Activated CD4-positive, alpha-beta T cell treated with anti-CD3 and anti-CD28 coated beads, Interleukin-2, amount 10 ng/mL, durations not matched to agents 7 days and 5 days (primary cell): Measurements from ENCODE around the gene SNRPD1. TPM values are rescaled to one million over a fixed set of nuclear protein-coding genes. Genes with fewer than 3 reads are reported as not detected.
"Not testable (repeated sequence)": the region's sequence is repeated elsewhere in the genome, so short reads cannot be mapped to it uniquely, and the experiment has no call there.

Source experiments
- CTCF ChIA-PET: fragments of 350-600 bp; sonication (Branson Sonifier 250); formaldehyde crosslinking; loops from one replicate; lab custom pipeline; 2021; ENCODE audit warnings: antibody characterized with exemption; lab: Charles Lee
- POLR2A ChIA-PET: fragments of 350-600 bp; sonication (Branson Sonifier 250); formaldehyde crosslinking; loops from one replicate; lab custom pipeline; 2021; ENCODE audit warnings: antibody characterized with exemption; lab: Charles Lee
- DNase-seq: peaks from one replicate; pipeline ENCODE4 v3.0.0-alpha.2; 2020
- H3K27ac Mint-ChIP-seq: one replicate; pipeline ENCODE4 v1.8.0; 2021; ENCODE audit warnings: mild to moderate bottlenecking, moderate library complexity, mixed read lengths
- H3K27me3 Mint-ChIP-seq: one replicate; pipeline ENCODE4 v1.8.0; 2021; ENCODE audit warnings: mixed read lengths
- H3K36me3 Mint-ChIP-seq: one replicate; pipeline ENCODE4 v1.8.0; 2021; ENCODE audit warnings: low read depth, mixed read lengths
- H3K4me1 Mint-ChIP-seq: one replicate; pipeline ENCODE4 v1.8.0; 2021; ENCODE audit warnings: mixed read lengths
- H3K4me3 Mint-ChIP-seq: one replicate; pipeline ENCODE4 v1.8.0; 2021; ENCODE audit warnings: mild to moderate bottlenecking, moderate library complexity, mixed read lengths
- H3K9me3 Mint-ChIP-seq: one replicate; pipeline ENCODE4 v1.8.0; 2021; ENCODE audit warnings: mixed read lengths
- total RNA-seq, 2 experiments: library from RNA; stranded (reverse); gene quantifications; one replicate each; pipeline ENCODE4 v1.2.3, GENCODE V29; 2021

SNRPD1 gene
- total RNA-seq, 2 experiments from 2014 or later, result 69.7 to 101 TPM

DNA sequence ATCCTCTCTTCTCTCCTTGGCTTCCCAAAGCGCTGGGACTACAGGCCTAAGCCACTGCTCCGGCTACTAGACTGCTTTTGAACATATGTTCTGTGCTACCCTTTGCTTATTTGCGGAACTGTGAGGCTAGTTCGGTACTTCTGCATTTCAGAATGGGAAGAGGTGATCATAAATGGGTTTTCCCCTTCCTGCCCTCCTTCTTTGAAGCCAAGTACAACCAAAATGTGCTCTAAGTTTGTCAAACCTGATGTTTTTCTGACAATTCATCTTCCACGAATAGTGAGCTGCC is 9.9 kb upstream of the SNRPD1 start:
- H3K36me3 Mint-ChIP-seq, result no peaks in the 10 kb centered on the region
- H3K4me3 Mint-ChIP-seq, result peak overlapping the region; percentile 10
- POLR2A ChIA-PET, result no interaction called here
- H3K9me3 Mint-ChIP-seq, result no peaks in the 10 kb centered on the region
- DNase-seq, result no peak
- H3K4me1 Mint-ChIP-seq, result peaks cover 26% of the 10 kb centered on the region
- CTCF ChIA-PET, result interaction anchor here (8.9 kb wide), 1 partner anchor 9 kb away, joined by 139 read pairs; the partner anchor contains the start of gene SNRPD1
- H3K27ac Mint-ChIP-seq, result peak overlapping the region; percentile 62
- peaks cover 4% of the 10 kb centered on the region for H3K27me3 Mint-ChIP-seq

- POLR2A ChIA-PET, result no interaction called here
- Mint-ChIP-seq H3K9me3 (no peaks in the 10 kb centered on the region), H3K4me1 (peaks cover 12% of the 10 kb centered on the region), H3K36me3 (no peaks in the 10 kb centered on the region), H3K4me3 (no peak overlapping the region), H3K27ac (no peak overlapping the region), H3K27me3 (peaks cover 4% of the 10 kb centered on the region)
- CTCF ChIA-PET, result interaction anchor here (8.9 kb wide), 1 partner anchor 7 kb away, joined by 139 read pairs; the partner anchor contains the start of gene SNRPD1
- DNase-seq, result no peak
Observed at GRCh38 chr18:21604671-21605070, 7.4 kb upstream of the SNRPD1 start.

DNA sequence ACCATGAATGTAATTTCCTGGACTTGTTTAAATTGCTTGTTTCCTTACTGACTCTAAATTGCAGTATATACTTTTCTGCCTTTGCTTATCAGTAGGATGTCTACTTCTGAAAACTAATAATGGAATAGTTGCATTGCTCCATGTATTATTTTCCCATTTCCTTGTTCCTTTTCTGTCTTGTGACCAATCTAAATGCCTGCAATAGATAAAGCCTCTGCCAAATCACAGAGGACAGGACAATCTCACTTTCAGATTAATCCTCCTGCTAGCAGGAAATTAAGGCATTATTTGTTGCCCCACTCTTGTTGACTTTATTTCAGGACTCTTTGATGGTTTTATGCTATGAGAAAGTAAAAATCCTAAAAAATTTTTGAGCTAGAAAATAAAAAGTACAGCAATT is 6.9 kb upstream of the SNRPD1 start:
- H3K9me3 Mint-ChIP-seq, result no peaks in the 10 kb centered on the region
- peaks cover 4% of the 10 kb centered on the region for H3K27me3 Mint-ChIP-seq
- H3K27ac Mint-ChIP-seq, result no peak overlapping the region
- ChIA-PET POLR2A (no interaction called here), CTCF (no interaction called here)
- H3K4me3 Mint-ChIP-seq, result no peak overlapping the region
- no peaks in the 10 kb centered on the region for H3K36me3 Mint-ChIP-seq
- H3K4me1 Mint-ChIP-seq, result peaks cover 12% of the 10 kb centered on the region
- DNase-seq, result no peak

DNA sequence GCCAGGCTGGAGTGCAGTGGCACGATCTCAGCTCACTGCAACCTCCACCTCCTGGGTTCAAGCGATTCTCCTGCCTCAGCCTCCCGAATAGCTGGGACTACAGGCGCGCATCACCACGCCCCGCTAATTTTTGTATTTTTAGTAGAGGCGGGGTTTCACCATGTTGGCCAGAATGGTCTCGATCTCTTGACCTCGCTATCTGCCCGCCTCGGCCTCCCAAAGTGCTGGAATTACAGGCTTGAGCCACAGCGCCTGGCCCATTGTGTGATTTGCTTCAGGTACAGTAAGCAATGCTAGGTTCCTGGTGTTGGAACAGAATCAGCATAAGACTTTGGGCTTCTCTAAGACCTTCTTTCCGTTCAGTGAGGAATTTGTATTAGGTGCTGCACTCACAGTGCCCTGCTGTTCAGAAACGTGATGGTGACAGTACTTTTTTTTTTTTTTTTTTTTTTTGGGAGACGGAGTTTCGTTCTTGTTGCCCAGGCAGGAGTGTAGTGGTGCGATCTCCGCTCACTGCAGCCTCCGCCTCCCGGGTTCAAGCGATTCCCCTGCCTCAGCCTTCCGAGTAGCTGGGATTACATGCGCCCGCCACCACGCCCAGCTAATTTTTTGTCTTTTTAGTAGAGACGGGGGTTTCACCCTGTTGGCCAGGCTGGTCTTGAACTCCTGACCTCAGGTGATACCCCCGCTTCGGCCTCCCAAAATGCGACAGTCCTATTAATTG is 551 bp upstream of the SNRPD1 start:
- Mint-ChIP-seq H3K36me3 (peaks cover 29% of the 10 kb centered on the region), H3K4me1 (peaks cover 29% of the 10 kb centered on the region), H3K4me3 (peak overlapping the region; percentile 98), H3K27ac (peak overlapping the region; percentile 100)
- POLR2A ChIA-PET, result interaction anchor here (1.9 kb wide), 1 partner anchor 11 kb away, joined by 12 read pairs; the partner anchor contains the start of gene ESCO1
- DNase-seq, H3K27me3 Mint-ChIP-seq, H3K9me3 Mint-ChIP-seq: not testable (repeated sequence)
- CTCF ChIA-PET, result interaction anchor here (0.6 to 7.4 kb wide), 7 partner anchors 10 to 69 kb away, joined by 3 to 139 read pairs (median 6); partner anchors contain the start of gene ESCO1

- peaks cover 44% of the 10 kb centered on the region for H3K36me3 Mint-ChIP-seq
- H3K9me3 Mint-ChIP-seq, H3K27ac Mint-ChIP-seq, H3K4me3 Mint-ChIP-seq, POLR2A ChIA-PET, DNase-seq, H3K27me3 Mint-ChIP-seq: not testable (repeated sequence)
- peaks cover 27% of the 10 kb centered on the region for H3K4me1 Mint-ChIP-seq
- CTCF ChIA-PET, result interaction anchor here (1.4 kb wide), 1 partner anchor 9 kb away, joined by 7 read pairs; the partner anchor contains the start of gene SNRPD1
Observed at GRCh38 chr18:21621640-21622039, 9.5 kb downstream of the SNRPD1 start.

DNA sequence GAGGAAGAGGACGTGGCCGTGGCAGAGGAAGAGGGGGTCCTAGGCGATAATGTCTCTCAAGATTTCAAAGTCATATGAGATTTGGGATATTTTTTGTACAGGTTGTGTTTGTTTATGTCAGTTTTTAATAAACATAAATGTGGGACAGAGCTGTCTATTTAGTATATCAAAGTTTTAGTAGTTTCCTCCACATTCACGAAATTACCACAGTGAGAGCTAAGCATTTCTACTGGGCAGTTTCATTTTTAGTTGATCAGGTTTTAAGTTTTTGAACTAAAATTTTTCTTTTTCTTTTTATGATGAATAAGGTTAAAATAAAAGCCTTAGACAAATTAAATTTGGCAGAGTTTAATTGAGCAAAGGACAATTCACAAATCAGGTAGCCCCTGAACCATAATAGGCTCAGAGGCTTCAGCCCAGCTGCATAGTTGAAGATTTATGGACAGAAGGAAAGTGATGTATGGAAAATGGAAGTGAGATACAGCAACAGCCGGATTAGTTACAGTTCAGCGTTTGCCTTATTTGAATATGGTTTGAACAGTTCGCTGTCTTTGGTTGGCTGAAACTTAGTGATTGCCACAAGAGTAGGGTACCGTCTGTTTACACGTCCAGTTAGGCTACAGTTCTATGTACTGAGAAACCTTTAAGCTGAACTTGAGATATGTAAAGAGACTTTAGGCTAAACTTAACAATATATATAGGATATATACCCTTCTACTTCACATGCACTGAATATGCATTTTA is 17.1 kb downstream of the SNRPD1 start:
- no peak overlapping the region for H3K4me3 Mint-ChIP-seq
- CTCF ChIA-PET, result interaction anchor here (0.7 to 3.5 kb wide), 4 partner anchors 11 to 29 kb away, joined by 4 to 9 read pairs (median 5); partner anchors contain the start of gene ESCO1
- POLR2A ChIA-PET, result interaction anchor here (0.6 kb wide), 1 partner anchor 157 kb away, joined by 6 read pairs; no protein-coding TSS in a partner anchor
- no peak for DNase-seq
- H3K4me1 Mint-ChIP-seq, result peaks cover 26% of the 10 kb centered on the region
- peak overlapping the region; percentile 70 for H3K27ac Mint-ChIP-seq
- no peaks in the 10 kb centered on the region for H3K27me3 Mint-ChIP-seq
- peaks cover 36% of the 10 kb centered on the region for H3K36me3 Mint-ChIP-seq
- no peaks in the 10 kb centered on the region for H3K9me3 Mint-ChIP-seq

DNA sequence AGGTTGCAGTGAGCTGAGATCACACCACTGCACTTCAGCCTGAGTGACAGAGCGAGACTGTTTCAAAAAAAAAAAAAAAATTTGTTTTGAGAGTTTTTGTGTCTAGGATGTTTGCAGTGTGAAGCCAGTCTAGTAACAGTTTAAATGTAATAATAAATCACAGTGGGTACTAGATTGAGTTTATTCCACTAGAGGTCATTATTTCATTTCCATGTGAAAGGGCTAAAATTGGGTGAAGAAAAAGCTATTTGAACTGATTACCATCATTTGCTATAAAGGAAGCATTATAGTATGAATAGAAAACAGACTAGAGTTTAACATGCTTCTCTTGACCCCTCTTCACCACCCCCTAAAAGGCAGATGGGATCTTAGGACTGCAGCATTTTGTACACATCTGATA is 20.3 kb downstream of the SNRPD1 start:
- peaks cover 21% of the 10 kb centered on the region for H3K4me1 Mint-ChIP-seq
- CTCF ChIA-PET, result interaction anchor here (0.6 to 1.9 kb wide), 5 partner anchors 10 to 32 kb away, joined by 3 to 6 read pairs (median 4); partner anchors contain the start of gene ESCO1
- no peak overlapping the region for H3K4me3 Mint-ChIP-seq
- DNase-seq, result no peak
- POLR2A ChIA-PET, result no interaction called here
- peaks cover 30% of the 10 kb centered on the region for H3K36me3 Mint-ChIP-seq
- H3K27me3 Mint-ChIP-seq, result no peaks in the 10 kb centered on the region
- no peaks in the 10 kb centered on the region for H3K9me3 Mint-ChIP-seq
- H3K27ac Mint-ChIP-seq, result no peak overlapping the region

GRCh38 chr18:21634588-21635199 is 22.6 kb downstream of the SNRPD1 start:
- ChIA-PET POLR2A (no interaction called here), CTCF (no interaction called here)
- DNase-seq, result no peak
- no peak overlapping the region for H3K27ac Mint-ChIP-seq
- no peaks in the 10 kb centered on the region for H3K27me3 Mint-ChIP-seq
- peaks cover 19% of the 10 kb centered on the region for H3K36me3 Mint-ChIP-seq
- H3K9me3 Mint-ChIP-seq, result no peaks in the 10 kb centered on the region
- H3K4me1 Mint-ChIP-seq, result peaks cover 2% of the 10 kb centered on the region
- H3K4me3 Mint-ChIP-seq, result no peak overlapping the region

DNA sequence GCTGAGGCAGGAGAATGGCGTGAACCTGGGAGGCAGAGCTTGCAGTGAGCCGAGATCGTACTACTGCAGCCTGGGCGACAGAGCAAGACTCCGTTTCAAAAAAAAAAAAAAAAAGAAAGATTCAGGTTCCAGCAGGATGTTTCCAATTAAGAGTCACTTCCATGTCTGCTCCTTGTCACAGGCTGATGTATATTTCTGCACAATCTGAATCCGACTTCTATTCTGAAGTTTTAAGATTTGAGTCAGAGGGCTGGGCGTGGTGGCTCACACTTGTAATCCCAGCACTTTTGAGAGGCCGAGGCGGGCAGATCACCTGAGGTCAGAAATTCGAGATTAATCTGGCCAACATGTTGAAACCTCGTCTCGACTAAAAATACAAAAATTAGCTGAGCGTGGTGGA is 24.7 kb downstream of the SNRPD1 start:
- no peak for DNase-seq
- Mint-ChIP-seq H3K36me3 (peaks cover 13% of the 10 kb centered on the region), H3K27ac (peak overlapping the region; percentile 41), H3K4me3 (no peak overlapping the region), H3K9me3 (no peaks in the 10 kb centered on the region), H3K4me1 (no peaks in the 10 kb centered on the region), H3K27me3 (no peaks in the 10 kb centered on the region)
- ChIA-PET POLR2A (no interaction called here), CTCF (no interaction called here)

GRCh38 chr18:21638822-21639221 is 26.7 kb downstream of the SNRPD1 start:
- CTCF ChIA-PET, result no interaction called here
- H3K27me3 Mint-ChIP-seq, result no peaks in the 10 kb centered on the region
- no peaks in the 10 kb centered on the region for H3K4me1 Mint-ChIP-seq
- POLR2A ChIA-PET, result no interaction called here
- DNase-seq, result no peak
- peaks cover 7% of the 10 kb centered on the region for H3K36me3 Mint-ChIP-seq
- H3K27ac Mint-ChIP-seq, result no peak overlapping the region
- no peak overlapping the region for H3K4me3 Mint-ChIP-seq
- no peaks in the 10 kb centered on the region for H3K9me3 Mint-ChIP-seq

DNA sequence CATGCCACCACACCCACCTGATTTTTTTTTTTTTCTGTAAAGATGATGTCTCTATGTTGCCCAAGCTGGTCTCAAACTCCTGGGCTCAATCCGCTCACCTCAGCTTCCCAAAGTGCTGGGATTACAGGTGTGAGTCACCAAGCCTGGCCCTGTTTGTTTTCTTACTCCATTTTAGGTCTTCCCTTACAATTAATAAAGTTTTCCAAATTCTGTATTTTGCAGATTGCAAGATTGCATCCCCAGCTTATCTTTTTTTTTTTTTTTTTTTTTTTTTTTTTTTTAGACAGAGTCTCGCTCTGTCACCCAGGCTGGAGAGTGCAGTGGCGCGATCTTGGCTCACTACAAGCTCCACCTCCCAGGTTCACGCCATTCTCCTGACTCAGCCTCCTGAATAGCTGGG is 28.3 kb downstream of the SNRPD1 start:
- H3K27me3 Mint-ChIP-seq, DNase-seq, POLR2A ChIA-PET, H3K4me1 Mint-ChIP-seq, H3K36me3 Mint-ChIP-seq, H3K4me3 Mint-ChIP-seq, H3K27ac Mint-ChIP-seq, H3K9me3 Mint-ChIP-seq: not testable (repeated sequence)
- CTCF ChIA-PET, result interaction anchor here (0.8 to 1.6 kb wide), 4 partner anchors 11 to 40 kb away, joined by 3 to 6 read pairs (median 4); partner anchors contain the start of genes ESCO1 and SNRPD1

DNA sequence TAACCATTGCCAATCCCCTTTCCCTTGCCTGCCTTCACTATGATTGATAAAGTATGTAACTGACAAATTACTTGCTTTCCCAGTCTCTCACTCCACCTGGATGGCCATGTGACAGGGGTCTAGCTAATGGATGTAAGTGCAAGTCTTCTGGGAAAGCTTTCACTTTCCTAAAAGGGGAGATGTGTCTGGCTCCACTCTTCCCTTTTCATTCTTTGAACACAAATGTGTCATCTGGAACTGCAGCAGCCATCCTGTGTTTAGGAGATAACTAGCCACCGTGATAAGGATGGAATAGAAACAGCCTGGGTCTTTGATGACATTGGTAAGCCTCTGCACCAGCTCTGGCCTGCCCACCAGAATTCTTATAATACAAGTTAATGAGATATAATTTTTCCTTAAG is 38.2 kb downstream of the SNRPD1 start:
- no peak for DNase-seq
- H3K36me3 Mint-ChIP-seq, result peaks cover 21% of the 10 kb centered on the region
- no peak overlapping the region for H3K4me3 Mint-ChIP-seq
- H3K9me3 Mint-ChIP-seq, result no peaks in the 10 kb centered on the region
- no peak overlapping the region for H3K27ac Mint-ChIP-seq
- H3K27me3 Mint-ChIP-seq, result no peaks in the 10 kb centered on the region
- H3K4me1 Mint-ChIP-seq, result no peaks in the 10 kb centered on the region
- POLR2A ChIA-PET, result no interaction called here
- CTCF ChIA-PET, result no interaction called here
